Panc1 (cell line): Measurements from ENCODE around the gene ATP5ME.

Experiments
- CTCF ChIP-seq: fragments of 450-650 bp; IDR thresholded peaks from 2 replicates; pipeline ENCODE4 v1.5.1; 2017; ENCODE audit warnings: mild to moderate bottlenecking
- POLR2AphosphoS5 ChIP-seq: IDR thresholded peaks from 2 replicates; pipeline ENCODE4 v1.6.1; 2012; ENCODE audit warnings: mild to moderate bottlenecking, low read depth, low read length, moderate library complexity

DNA sequence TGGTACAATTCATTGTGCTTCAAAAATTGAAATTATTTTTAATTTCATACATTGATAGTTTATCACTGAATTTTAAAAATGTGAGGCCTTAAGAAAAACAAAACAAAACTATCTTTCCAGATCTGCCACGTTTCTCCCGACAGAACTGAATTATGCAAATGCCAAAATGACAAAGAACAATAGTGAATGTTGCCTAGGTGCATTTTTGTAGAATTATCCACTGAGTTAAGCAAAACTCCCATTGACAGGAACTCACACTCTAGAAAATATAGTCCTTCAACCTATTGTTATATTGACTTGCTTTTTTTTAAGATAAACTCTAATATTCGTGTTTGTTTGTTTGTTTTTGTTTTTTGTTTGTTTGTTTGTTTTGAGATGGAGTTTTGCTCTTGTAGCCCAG is 38.0 kb upstream of the ATP5ME start:
- TF ChIP-seq POLR2AphosphoS5, result no peak
- no peak for TF ChIP-seq CTCF
